ENCODE measurements around the gene GOT2.
"Not testable (repeated sequence)": the region's sequence is repeated elsewhere in the genome, so short reads cannot be mapped to it uniquely, and the experiment has no call there.

Gene GOT2

GRCh38 chr16:58733671-58734458, at the start of gene GOT2:
GOT2 (minus strand) TSS chr16:58734316; CDS start chr16:58734228, 88 bp downstream.
- in situ Hi-C loops (cut with MboI; ENCODE audit: low sequenced_read_pairs) = no loop called here

GRCh38 chr16:58779291-58779690, 45.2 kb upstream of the GOT2 start:
- in situ Hi-C loops (cut with MboI; ENCODE audit: low sequenced_read_pairs) = not testable (repeated sequence)

- in situ Hi-C loops (cut with MboI; ENCODE audit: low sequenced_read_pairs) = no loop called here
Measured at GRCh38 chr16:58773870-58774269, 39.8 kb upstream of the GOT2 start.

GRCh38 chr16:58768145-58768544, 34.0 kb upstream of the GOT2 start:
- in situ Hi-C loops (cut with MboI; ENCODE audit: low sequenced_read_pairs) = no loop called here

- in situ Hi-C loops (cut with MboI; ENCODE audit: low sequenced_read_pairs) = no loop called here
Measured at GRCh38 chr16:58767581-58767980, 33.5 kb upstream of the GOT2 start.

- in situ Hi-C loops (cut with MboI; ENCODE audit: low sequenced_read_pairs) = no loop called here
Measured at GRCh38 chr16:58756650-58757332, 22.7 kb upstream of the GOT2 start.

GRCh38 chr16:58755989-58756649, 22.0 kb upstream of the GOT2 start:
- in situ Hi-C loops (cut with MboI; ENCODE audit: low sequenced_read_pairs) = no loop called here

GRCh38 chr16:58753711-58754134, 19.6 kb upstream of the GOT2 start:
- in situ Hi-C loops (cut with MboI; ENCODE audit: low sequenced_read_pairs) = no loop called here

GRCh38 chr16:58744497-58744896, 10.4 kb upstream of the GOT2 start:
- in situ Hi-C loops (cut with MboI; ENCODE audit: low sequenced_read_pairs) = no loop called here

GRCh38 chr16:58741976-58742375, 7.9 kb upstream of the GOT2 start:
- in situ Hi-C loops (cut with MboI; ENCODE audit: low sequenced_read_pairs) = no loop called here

GRCh38 chr16:58741166-58741565, 7.0 kb upstream of the GOT2 start:
- in situ Hi-C loops (cut with MboI; ENCODE audit: low sequenced_read_pairs) = no loop called here

- in situ Hi-C loops (cut with MboI; ENCODE audit: low sequenced_read_pairs) = no loop called here
Measured at GRCh38 chr16:58738672-58739296, 4.7 kb upstream of the GOT2 start.

- in situ Hi-C loops (cut with MboI; ENCODE audit: low sequenced_read_pairs) = not testable (repeated sequence)
Measured at GRCh38 chr16:58736341-58736740, 2.2 kb upstream of the GOT2 start.

- in situ Hi-C loops (cut with MboI; ENCODE audit: low sequenced_read_pairs) = no loop called here
Measured at GRCh38 chr16:58734459-58734787, 307 bp upstream of the GOT2 start.

GRCh38 chr16:58733248-58733670, 857 bp downstream of the GOT2 start:
- in situ Hi-C loops (cut with MboI; ENCODE audit: low sequenced_read_pairs) = no loop called here

- in situ Hi-C loops (cut with MboI; ENCODE audit: low sequenced_read_pairs) = no loop called here
Measured at GRCh38 chr16:58732545-58733247, 1.4 kb downstream of the GOT2 start.

- in situ Hi-C loops (cut with MboI; ENCODE audit: low sequenced_read_pairs) = no loop called here
Measured at GRCh38 chr16:58730724-58731370, 3.3 kb downstream of the GOT2 start.

- in situ Hi-C loops (cut with MboI; ENCODE audit: low sequenced_read_pairs) = no loop called here
Measured at GRCh38 chr16:58727796-58728568, 6.1 kb downstream of the GOT2 start.

- in situ Hi-C loops (cut with MboI; ENCODE audit: low sequenced_read_pairs) = no loop called here
Measured at GRCh38 chr16:58727028-58727781, 6.9 kb downstream of the GOT2 start.

Measured in hTERT RPE-1 (cell line).